ENCODE results near the gene TSFM.

The TSFM gene

DNA sequence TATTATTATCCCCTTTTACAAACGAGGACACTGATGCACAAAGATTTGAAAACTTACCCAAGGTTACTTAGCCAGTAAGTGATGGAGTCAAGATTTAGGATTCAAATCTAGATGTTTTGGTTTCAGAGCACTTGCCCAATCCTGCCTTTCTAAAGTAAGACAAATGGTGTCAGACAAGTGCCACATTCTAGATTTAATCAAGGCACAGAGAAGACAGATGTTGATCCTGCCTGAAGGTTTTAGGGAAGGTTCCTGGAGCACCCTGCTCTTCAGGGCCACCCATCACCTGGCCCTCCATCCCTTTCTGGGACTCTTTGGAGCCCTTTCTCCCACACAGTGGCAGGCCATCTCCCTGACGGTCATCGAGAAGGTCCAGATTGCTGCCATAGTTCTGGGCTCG is 24.8 kb upstream of the TSFM start:
- TF ChIP-seq, protein P1, sequence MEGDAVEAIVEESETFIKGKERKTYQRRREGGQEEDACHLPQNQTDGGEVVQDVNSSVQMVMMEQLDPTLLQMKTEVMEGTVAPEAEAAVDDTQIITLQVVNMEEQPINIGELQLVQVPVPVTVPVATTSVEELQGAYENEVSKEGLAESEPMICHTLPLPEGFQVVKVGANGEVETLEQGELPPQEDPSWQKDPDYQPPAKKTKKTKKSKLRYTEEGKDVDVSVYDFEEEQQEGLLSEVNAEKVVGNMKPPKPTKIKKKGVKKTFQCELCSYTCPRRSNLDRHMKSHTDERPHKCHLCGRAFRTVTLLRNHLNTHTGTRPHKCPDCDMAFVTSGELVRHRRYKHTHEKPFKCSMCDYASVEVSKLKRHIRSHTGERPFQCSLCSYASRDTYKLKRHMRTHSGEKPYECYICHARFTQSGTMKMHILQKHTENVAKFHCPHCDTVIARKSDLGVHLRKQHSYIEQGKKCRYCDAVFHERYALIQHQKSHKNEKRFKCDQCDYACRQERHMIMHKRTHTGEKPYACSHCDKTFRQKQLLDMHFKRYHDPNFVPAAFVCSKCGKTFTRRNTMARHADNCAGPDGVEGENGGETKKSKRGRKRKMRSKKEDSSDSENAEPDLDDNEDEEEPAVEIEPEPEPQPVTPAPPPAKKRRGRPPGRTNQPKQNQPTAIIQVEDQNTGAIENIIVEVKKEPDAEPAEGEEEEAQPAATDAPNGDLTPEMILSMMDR (IDR thresholded peaks at IDR 0.05; ENCODE audit: borderline replicate concordance, control extremely low read depth, extremely low read depth, insufficient read depth, missing control alignments), result no peak
- in situ Hi-C loops (cut with MboI; ENCODE audit: low sequenced_read_pairs, unreplicated experiment), result no loop called here
- no peak for DNase-seq (ENCODE audit: low spot score)

DNA sequence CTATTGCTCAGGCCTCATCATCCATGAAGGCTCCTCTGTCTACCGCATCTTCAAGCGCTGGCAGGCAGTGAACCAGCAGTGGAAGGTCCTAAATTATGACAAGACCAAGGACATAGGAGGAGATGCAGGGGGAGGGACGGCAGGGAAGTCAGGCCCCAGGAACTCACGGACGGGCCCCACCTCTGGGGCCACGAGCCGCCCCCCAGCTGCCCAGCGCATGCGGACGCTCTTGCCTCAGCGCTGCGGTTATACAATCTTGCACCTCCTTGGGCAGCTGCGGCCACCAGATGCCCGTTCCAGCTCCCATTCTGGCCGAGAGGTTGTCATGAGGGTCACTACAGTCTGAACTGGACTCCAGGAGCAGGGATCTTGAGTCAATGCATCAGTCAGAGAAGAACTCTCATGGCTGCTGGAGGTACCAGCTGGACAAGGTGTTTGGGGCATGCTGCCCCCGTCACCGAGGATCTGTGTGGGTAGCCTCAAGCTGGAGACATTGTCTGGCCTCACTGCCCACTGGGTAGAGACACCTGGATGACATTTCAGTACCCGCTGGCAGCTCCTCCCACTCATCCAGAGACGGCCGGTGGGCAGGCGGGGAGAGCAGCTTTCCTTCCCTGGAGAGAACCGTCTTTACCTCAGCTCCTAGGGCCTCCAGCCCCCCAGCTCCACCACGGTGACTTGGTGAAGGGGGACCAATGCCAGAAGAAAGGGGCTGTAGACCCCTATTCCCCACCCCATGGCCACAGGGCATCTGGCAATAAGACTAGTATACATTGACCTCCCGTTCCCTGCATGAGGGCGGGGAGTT is 23.8 kb upstream of the TSFM start:
- in situ Hi-C loops (cut with MboI; ENCODE audit: low sequenced_read_pairs, unreplicated experiment), result no loop called here
- no peak for DNase-seq (ENCODE audit: low spot score)
- TF ChIP-seq, protein P1 (IDR thresholded peaks at IDR 0.05; ENCODE audit: borderline replicate concordance, control extremely low read depth, extremely low read depth, insufficient read depth, missing control alignments), result no peak

DNA sequence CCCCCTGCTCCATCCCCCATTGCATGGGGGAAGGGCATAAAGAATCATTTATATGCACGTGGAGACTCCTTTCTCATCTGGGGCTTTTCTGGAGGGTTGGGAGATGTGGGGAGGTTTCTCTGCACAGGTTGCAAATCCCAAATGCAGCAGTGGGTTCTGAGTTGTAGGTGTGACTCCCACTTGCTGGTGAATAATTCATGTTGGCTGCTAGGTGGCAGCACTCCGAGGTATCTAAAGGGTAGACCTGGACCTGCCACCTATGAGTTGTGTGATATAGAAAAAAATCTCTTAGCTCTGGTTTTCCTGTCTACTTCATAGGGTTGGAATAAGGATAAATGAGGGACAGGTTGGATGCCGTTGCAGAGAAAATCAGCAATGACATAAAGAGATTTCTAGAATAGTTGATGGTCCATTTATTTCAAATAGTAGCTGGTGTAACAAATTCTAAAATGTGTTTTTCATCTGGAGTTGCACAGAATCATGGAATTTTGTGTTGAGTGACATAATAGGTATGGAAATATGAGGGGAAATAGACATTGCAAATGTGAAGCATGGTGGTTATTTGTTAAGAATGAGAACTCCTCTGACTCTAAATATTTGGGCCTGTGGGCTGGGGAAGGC is 23.1 kb upstream of the TSFM start:
- TF ChIP-seq, protein P1 (IDR thresholded peaks at IDR 0.05; ENCODE audit: borderline replicate concordance, control extremely low read depth, extremely low read depth, insufficient read depth, missing control alignments), result peak; percentile 36

DNA sequence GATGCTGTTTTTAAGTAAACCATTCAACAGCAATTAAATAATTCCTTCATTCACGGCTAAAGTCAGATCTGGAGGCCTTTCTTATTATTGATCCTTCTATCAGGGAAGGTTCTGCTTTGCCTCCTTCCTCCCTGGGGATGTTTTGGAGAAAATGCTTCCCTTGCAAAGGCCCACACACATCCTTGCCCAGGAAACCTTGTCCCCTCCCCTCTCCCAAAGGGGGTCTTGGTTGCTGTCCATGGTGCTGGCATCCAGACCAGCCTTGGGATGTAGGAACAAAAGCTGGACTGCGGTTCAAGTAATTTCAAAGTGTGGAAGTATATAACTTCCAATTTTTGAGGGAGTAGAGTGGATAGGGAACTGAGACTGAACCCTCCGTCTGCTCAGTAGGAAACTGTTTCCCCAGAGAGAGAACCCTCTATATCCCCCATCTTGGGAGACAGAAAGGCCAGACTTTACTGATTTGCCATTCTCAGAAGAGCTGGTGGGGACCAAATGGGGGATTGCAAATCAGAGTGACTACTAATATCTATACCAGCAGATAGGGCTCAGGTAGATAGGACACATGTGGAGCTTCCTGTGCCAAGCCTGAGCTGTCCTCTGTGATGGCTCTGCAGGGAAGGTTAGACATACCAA is 22.1 kb upstream of the TSFM start:
- no peak for DNase-seq (ENCODE audit: low spot score)

More for the DNA sequence above, 23.1 kb upstream of the TSFM start:
- no peak for DNase-seq (ENCODE audit: low spot score)
- in situ Hi-C loops (cut with MboI; ENCODE audit: low sequenced_read_pairs, unreplicated experiment), result no loop called here

DNA sequence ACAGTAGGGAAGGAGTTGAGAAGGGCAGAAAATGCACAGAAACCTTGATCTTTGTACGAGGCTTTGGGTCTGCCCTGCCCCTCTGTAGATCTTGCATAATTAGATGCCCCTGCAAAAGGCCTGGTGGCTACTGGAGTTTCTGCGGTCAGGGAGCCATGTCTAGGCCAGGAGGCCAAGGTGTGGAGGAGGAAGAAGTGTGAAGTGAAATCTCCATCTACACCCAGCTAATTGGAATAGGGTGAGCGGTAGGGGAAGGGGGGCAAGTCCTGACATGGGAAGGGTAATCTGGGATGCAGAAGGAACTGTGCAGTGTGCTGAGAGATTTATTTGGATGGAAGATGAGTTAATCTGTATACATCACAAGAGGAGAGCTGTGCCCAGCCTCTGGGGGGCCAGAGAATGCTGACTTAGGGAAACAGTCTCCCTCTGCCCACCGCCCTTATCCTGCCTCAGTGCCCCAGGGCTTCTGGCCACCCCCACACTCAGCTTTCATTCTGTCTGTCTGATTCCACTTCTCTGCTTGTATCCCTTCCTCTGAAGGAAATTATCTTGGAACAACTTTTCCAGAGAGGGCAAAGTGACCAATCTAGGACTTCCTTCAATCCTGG is 21.1 kb upstream of the TSFM start:
- no peak for DNase-seq (ENCODE audit: low spot score)
- TF ChIP-seq, protein P1 (IDR thresholded peaks at IDR 0.05; ENCODE audit: borderline replicate concordance, control extremely low read depth, extremely low read depth, insufficient read depth, missing control alignments), result no peak
- in situ Hi-C loops (cut with MboI; ENCODE audit: low sequenced_read_pairs, unreplicated experiment), result no loop called here

More for the DNA sequence above, 22.1 kb upstream of the TSFM start:
- in situ Hi-C loops (cut with MboI; ENCODE audit: low sequenced_read_pairs, unreplicated experiment), result no loop called here
- TF ChIP-seq, protein P1 (IDR thresholded peaks at IDR 0.05; ENCODE audit: borderline replicate concordance, control extremely low read depth, extremely low read depth, insufficient read depth, missing control alignments), result no peak

DNA sequence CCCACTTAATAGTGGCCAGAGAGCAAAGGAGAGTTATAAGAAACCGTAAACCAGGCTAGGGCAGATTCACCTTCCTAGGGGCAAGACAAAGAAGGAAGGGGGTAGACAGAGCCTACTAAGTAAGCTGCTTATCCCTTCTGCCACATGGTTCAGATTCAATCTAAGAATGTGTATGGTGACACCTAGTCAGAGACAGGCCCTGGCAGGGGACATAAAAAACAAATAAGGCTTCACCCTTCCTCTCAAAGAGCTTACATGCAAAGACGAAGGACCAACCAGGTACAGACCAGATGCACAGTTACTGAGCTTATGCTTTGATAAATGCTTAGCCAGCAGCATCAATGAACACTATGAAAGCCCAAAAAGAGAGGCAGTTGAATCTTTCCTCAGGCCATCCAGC is 20.1 kb upstream of the TSFM start:
- in situ Hi-C loops (cut with MboI; ENCODE audit: low sequenced_read_pairs, unreplicated experiment), result no loop called here
- DNase-seq (ENCODE audit: low spot score), result no peak
- TF ChIP-seq, protein P1 (IDR thresholded peaks at IDR 0.05; ENCODE audit: borderline replicate concordance, control extremely low read depth, extremely low read depth, insufficient read depth, missing control alignments), result no peak

Data from GM13976 (cell line).